GM10847 (cell line): ENCODE results near the gene SYTL1.

Source experiments
- POLR2A ChIP-seq: IDR thresholded peaks from 2 replicates; pipeline ENCODE4 v1.6.1; 2011; ENCODE audit not compliant: insufficient read length; ENCODE audit errors: extremely low read depth

The SYTL1 gene

DNA sequence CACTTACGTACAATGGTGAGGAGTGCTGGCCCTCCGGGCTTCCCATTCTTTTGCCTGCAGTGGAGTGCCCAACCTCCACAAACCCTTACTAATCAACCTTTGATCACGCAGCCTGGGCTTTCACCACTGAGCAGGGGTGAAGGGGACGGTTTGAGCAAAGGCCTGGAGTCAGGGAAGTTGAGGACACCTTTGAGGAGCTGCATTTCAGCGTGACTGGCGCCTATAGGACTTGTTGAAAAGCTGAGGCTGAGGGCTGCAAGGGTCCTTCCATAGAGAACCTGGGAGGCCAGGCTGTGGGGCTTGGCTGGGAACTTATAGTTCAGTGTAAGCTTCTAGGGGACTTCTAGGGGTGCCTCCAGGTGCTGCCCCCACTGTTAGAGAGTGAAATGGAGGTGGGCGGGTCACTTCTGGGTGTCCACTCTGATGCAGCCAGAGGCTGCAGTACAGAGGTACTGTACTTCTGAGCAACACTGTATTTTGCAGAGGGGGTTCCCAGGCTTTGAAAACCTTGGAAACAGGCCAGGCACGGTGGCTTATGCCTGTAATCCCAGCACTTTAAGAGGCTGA, 9.8 kb downstream of the SYTL1 start:
- TF ChIP-seq POLR2A: no peak

DNA sequence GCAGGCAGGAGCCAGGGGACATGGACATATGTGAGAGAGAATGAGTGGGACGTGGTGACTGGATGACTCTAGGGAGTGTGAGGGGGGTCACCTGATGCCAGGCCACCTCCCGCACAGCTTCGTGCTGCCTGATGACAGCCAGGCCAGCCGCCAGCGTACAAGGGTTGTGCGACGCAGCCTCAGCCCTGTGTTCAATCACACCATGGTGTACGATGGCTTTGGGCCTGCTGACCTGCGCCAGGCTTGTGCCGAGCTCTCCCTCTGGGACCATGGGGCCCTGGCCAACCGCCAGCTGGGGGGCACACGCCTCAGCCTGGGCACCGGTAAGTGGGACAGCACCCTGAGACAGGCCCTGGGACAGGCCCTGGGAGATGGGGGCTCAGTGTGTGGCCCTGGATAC, 11.3 kb downstream of the SYTL1 start:
- TF ChIP-seq POLR2A: no peak

DNA sequence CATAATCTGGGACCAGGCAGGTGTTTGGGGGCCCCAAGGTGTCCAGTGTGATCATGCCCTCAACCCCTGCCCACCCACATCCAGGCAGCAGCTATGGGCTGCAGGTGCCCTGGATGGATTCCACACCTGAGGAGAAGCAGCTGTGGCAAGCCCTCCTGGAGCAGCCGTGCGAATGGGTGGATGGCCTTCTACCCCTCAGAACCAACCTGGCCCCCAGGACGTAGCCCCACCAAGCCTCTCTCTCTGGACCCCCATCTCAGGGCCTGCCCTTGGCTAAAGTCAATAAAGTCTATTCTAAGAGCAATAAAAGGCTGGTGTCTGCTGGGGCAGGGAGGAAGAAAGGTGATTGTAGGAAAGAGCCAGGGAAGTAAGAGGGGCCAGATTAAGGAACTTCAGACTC, 11.8 kb downstream of the SYTL1 start:
- no peak for TF ChIP-seq POLR2A

GRCh38 chr1:27355683-27356082, 13.9 kb downstream of the SYTL1 start:
- no peak for TF ChIP-seq POLR2A

- no peak for TF ChIP-seq POLR2A
These were observed 14.4 kb downstream of the SYTL1 start for GRCh38 chr1:27356277-27356618.

DNA sequence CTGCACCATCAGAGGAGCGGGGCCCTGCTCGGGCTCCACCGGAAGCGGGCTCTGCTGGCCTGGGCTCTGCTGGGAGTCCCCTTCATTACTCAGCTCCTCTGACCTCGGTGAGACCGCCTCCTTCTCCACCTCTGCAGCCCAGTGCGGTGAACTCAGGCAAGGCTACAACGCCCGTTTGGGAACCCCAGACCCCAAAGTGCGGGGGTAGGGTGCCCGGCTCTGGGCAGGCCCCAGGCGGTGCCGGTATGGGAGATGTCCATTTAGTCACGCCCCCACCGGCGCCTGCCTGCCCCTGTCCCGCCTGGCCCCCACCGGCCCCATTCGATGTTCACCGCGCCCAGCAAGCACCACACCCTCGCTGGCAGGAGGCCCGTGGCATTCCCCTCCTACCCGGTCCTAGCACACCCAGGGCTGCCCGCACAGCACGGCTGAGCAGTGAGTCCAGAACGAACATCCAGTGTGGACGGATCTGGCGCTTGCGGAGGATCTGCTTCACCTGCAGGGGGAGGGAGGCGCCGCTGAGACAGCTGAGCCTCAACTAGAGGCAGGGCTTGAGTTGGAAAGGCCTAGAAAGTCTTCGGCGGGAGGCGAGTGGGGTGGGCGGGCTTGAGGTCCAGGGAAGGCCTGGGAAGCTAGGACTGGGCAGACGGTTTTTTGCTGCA, 14.9 kb downstream of the SYTL1 start:
- TF ChIP-seq POLR2A: no peak

GRCh38 chr1:27357281-27358037, 15.6 kb downstream of the SYTL1 start:
- no peak for TF ChIP-seq POLR2A

DNA sequence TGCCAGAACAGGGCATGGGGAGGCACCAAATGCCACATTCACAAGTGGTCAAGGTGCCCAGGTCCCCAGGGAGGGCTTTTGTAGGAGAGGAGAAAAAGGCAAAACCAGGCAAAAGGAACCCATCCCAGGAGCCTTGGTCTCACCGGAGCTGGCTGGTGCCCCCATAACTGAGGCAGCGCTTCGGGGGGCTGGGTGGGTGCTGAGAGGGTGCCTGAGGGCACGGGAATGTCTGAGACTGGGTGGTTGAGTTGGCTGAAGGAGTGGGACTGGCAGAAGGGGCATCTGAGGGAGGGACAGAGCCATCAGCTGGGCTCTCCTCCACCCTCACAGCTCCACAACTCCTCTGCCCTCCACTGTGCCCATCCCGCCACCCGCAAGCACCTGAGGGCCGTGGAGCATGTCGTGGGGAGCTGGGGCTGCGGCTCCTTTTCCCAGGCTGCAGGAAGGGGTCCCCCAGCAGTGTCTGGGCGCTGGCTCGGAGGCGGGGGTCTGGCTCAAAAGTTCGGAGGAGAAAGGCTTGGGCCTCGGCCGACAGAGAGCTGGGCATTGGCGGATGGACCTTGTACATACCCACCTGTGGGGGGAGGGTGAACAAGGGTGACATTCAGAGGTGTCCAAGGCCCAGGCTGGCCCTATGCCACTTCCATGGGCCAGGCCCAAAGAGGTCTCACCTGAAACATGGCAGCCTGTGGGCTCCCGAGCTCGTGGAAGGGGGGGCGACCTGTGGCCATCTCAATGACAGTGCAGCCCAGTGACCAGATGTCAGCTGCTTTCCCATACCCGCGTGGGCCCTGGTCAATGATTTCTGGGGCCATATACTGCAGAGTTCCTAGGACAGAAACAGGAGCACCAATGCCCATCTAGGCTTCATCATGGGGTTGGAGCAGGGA, 16.5 kb downstream of the SYTL1 start:
- TF ChIP-seq POLR2A: no peak

GRCh38 chr1:27358928-27359313, 17.1 kb downstream of the SYTL1 start:
- TF ChIP-seq POLR2A: no peak

DNA sequence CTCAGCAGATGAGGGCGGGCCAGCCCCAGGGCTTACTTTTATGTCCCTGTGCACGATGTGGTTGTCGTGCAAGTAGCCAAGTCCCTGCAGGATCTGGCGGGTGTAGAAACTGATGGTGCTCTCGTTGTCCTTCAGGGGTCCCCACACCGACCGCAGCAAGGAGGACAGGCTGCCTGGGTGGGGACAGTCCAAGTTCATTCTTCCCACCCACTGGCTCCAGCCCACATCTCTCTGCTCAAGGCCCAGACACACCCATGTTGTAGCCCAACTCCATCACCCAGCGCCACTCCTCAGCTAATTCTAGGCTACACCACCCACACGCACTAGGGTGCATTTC, 18.0 kb downstream of the SYTL1 start:
- no peak for TF ChIP-seq POLR2A

GRCh38 chr1:27360159-27361043, 18.6 kb downstream of the SYTL1 start:
- TF ChIP-seq POLR2A: no peak

- TF ChIP-seq POLR2A: no peak
These were observed 19.2 kb downstream of the SYTL1 start for GRCh38 chr1:27361044-27361402.

GRCh38 chr1:27361553-27361952, 19.7 kb downstream of the SYTL1 start:
- no peak for TF ChIP-seq POLR2A

GRCh38 chr1:27363766-27364695, 22.2 kb downstream of the SYTL1 start:
- no peak for TF ChIP-seq POLR2A
